HCT116 (cell line): ENCODE measurements around the gene SAPCD2. TPM values are rescaled to one million over a fixed set of nuclear protein-coding genes. Genes with fewer than 3 reads are reported as not detected.

Experiments used
- ATAC-seq: fragments of 200-7000 bp; cut with Tn5 transposase; 2 replicates; pipeline ENCODE4 v1.9.1; 2020; ENCODE audit warnings: mild to moderate bottlenecking, moderate library complexity
- BruUV-seq: library from RNA; stranded (reverse); fragments of 400-500 nt; replicated peaks from 2 replicates; lab custom pipeline; 2021; lab: Mats Ljungman, UMichigan
- CTCF ChIA-PET: fragments of 300-600 bp; sonication (Branson Sonifier 250); formaldehyde crosslinking; loops from one replicate; lab custom pipeline; 2021; ENCODE audit warnings: antibody characterized with exemption; lab: Charles Lee
- POLR2A ChIA-PET: fragments of 300-600, 350-600 bp; sonication (Branson Sonifier 250); formaldehyde crosslinking; loops from one replicate; lab custom pipeline; 2021; ENCODE audit warnings: antibody characterized with exemption; lab: Charles Lee
- RAD21 ChIA-PET, 2 experiments: fragments of 300-600 bp; sonication (Branson Sonifier 250); formaldehyde crosslinking; loops; one replicate each; lab custom pipeline; 2023; ENCODE audit warnings: low total read pairs in 2 of 2; ENCODE audit not compliant: uncharacterized antibody in 2 of 2, unreplicated experiment in 2 of 2, low non-redundant PET in 1 of 2; lab: Charles Lee
- DNase-seq: peaks from one replicate; pipeline ENCODE4 v3.0.0-alpha.2; 2010; ENCODE audit warnings: low read depth, low spot score
- H2AFZ ChIP-seq: fragments of 200-600 bp; shearing (Covaris generic), sonication (generic); 2 replicates; pipeline ENCODE4 v1.6.1; 2017; ENCODE audit warnings: low read depth, mixed run types, mixed read lengths, antibody characterized with exemption, low read length; ENCODE audit not compliant: poor library complexity, severe bottlenecking
- H3K27ac ChIP-seq: 2 replicates; pipeline ENCODE4 v1.5.1; 2012; ENCODE audit warnings: low read depth, low read length
- H3K27me3 ChIP-seq: fragments of 200-600 bp; sonication (generic); 2 replicates; pipeline ENCODE4 v1.6.1; 2016; ENCODE audit warnings: mixed run types, low read length, mixed read lengths; ENCODE audit not compliant: insufficient read depth
- H3K36me3 ChIP-seq, 2 experiments: fragments of 200-500 bp in 1 of 2; fragments of 200-600 bp in 1 of 2; sonication (Bioruptor generic) in 1 of 2; sonication (generic) in 1 of 2; 2 replicates each; pipeline versions ENCODE4 v1.5.1 to v1.6.1; 2014 to 2016; ENCODE audit warnings: low read length in 2 of 2, inconsistent platforms in 1 of 2, mixed read lengths in 1 of 2, mixed run types in 1 of 2; ENCODE audit not compliant: insufficient read depth in 2 of 2, control insufficient read depth in 1 of 2
- H3K4me1 ChIP-seq, 2 experiments: fragments of 200-600 bp in 1 of 2; sonication (generic) in 1 of 2; 2 replicates each; pipeline versions ENCODE4 v1.5.1 to v1.6.1; 2012 to 2017; ENCODE audit warnings: low read length in 2 of 2, inconsistent platforms in 1 of 2, mild to moderate bottlenecking in 1 of 2, mixed read lengths in 1 of 2, mixed run types in 1 of 2, moderate library complexity in 1 of 2; ENCODE audit not compliant: insufficient read depth in 2 of 2, control insufficient read depth in 1 of 2
- H3K4me2 ChIP-seq: fragments of 200-600 bp; sonication (generic); 2 replicates; pipeline ENCODE4 v1.6.1; 2017; ENCODE audit warnings: mixed run types, low read length, mixed read lengths
- H3K4me3 ChIP-seq, 2 experiments: fragments of 200-600 bp in 1 of 2; sonication (generic) in 1 of 2; replicated peaks in 1 of 2; 2 replicates each; pipeline ENCODE4 v1.5.1; 2011 to 2016; ENCODE audit warnings: low read length in 2 of 2, control low read depth in 1 of 2, low read depth in 1 of 2, mild to moderate bottlenecking in 1 of 2, mixed read lengths in 1 of 2, mixed run types in 1 of 2
- H3K79me2 ChIP-seq: fragments of 200-600 bp; sonication (generic); 2 replicates; pipeline ENCODE4 v1.6.1; 2017; ENCODE audit warnings: mild to moderate bottlenecking, mixed run types, low read length, moderate library complexity, mixed read lengths; ENCODE audit not compliant: insufficient read depth
- H3K9ac ChIP-seq: fragments of 200-600 bp; sonication (generic); 2 replicates; pipeline ENCODE4 v1.6.1; 2016; ENCODE audit warnings: low read length, mixed read lengths
- H3K9me2 ChIP-seq: fragments of 200-600 bp; sonication (generic), shearing (Covaris generic); 2 replicates; pipeline ENCODE4 v1.6.1; 2017; ENCODE audit warnings: mixed run types, mild to moderate bottlenecking, moderate library complexity; ENCODE audit not compliant: insufficient read depth
- H3K9me3 ChIP-seq, 2 experiments: fragments of 200-500 bp in 1 of 2; fragments of 200-600 bp in 1 of 2; sonication (Bioruptor generic) in 1 of 2; sonication (generic) in 1 of 2; 2 replicates each; pipeline ENCODE4 v1.6.1; 2014 to 2017; ENCODE audit warnings: low read length in 2 of 2, mixed read lengths in 2 of 2, inconsistent platforms in 1 of 2, low read depth in 1 of 2, mild to moderate bottlenecking in 1 of 2, mixed run types in 1 of 2, moderate library complexity in 1 of 2; ENCODE audit not compliant: control insufficient read depth in 1 of 2, insufficient read depth in 1 of 2
- H4K20me1 ChIP-seq: fragments of 200-600 bp; sonication (generic), shearing (Covaris generic); 2 replicates; pipeline ENCODE4 v1.6.1; 2017; ENCODE audit warnings: mixed run types, mild to moderate bottlenecking, moderate library complexity; ENCODE audit not compliant: insufficient read depth
- CBX3 ChIP-seq: IDR thresholded peaks from 2 replicates; pipeline ENCODE4 v1.6.1; 2012; ENCODE audit warnings: low read depth
- EGR1 ChIP-seq: IDR thresholded peaks from 2 replicates; pipeline ENCODE4 v1.6.1; 2012; ENCODE audit warnings: low read depth
- ELF1 ChIP-seq: IDR thresholded peaks from 2 replicates; pipeline ENCODE4 v1.6.1; 2012; ENCODE audit warnings: low read depth, borderline replicate concordance
- EZH2 ChIP-seq: fragments of 200-600 bp; sonication (generic); IDR thresholded peaks from 2 replicates; pipeline ENCODE4 v1.6.1; 2017; ENCODE audit warnings: antibody characterized with exemption, mixed run types
- EZH2phosphoT487 ChIP-seq: fragments of 200-600 bp; IDR thresholded peaks from 2 replicates; pipeline ENCODE4 v1.6.1; 2018; ENCODE audit warnings: antibody characterized with exemption, borderline replicate concordance
- JUND ChIP-seq: IDR thresholded peaks from 2 replicates; pipeline ENCODE4 v1.6.1; 2012
- RAD21 ChIP-seq: IDR thresholded peaks from 2 replicates; pipeline ENCODE4 v1.6.1; 2012; ENCODE audit warnings: low read depth, mild to moderate bottlenecking
- REST ChIP-seq: IDR thresholded peaks from 2 replicates; pipeline ENCODE4 v1.6.1; 2012; ENCODE audit warnings: low read depth
- SIN3A ChIP-seq: IDR thresholded peaks from 2 replicates; pipeline ENCODE4 v1.6.1; 2012; ENCODE audit warnings: low read depth
- SP1 ChIP-seq: IDR thresholded peaks from 2 replicates; pipeline ENCODE4 v1.6.1; 2012; ENCODE audit warnings: low read depth
- SRF ChIP-seq: IDR thresholded peaks from 2 replicates; pipeline ENCODE4 v1.6.1; 2012; ENCODE audit warnings: low read depth
- ZFX ChIP-seq: fragments of 450-650 bp; IDR thresholded peaks from 2 replicates; pipeline ENCODE4 v1.6.1; 2017
- ZNF274 ChIP-seq: fragments of 200-500 bp; sonication (Bioruptor generic); IDR thresholded peaks from 2 replicates; pipeline ENCODE4 v1.6.1; 2014; ENCODE audit warnings: mild to moderate bottlenecking, low read depth, low read length, inconsistent platforms
- intact Hi-C: fragments of 100-400 bp; cut with micrococcal nuclease; formaldehyde crosslinking; loops from 2 replicates; pipeline ENCODE4 v1.10.0; 2022
- total RNA-seq: library from RNA; stranded (reverse); gene quantifications from one replicate; pipeline ENCODE4 v1.2.1, GENCODE V29; 2021; ENCODE audit not compliant: unreplicated experiment
- TF ChIP-seq, protein P1 (sequence below), 3 experiments: fragments of 200-600 bp in 1 of 3; sonication (generic) in 1 of 3; IDR thresholded peaks in 2 of 3; conservative IDR thresholded peaks in 1 of 3; 2 replicates each; pipeline ENCODE4 v1.5.1; 2012 to 2017; ENCODE audit warnings: low read depth in 2 of 3, low read length in 2 of 3, antibody characterized with exemption in 1 of 3, borderline replicate concordance in 1 of 3, control low read depth in 1 of 3, mild to moderate bottlenecking in 1 of 3, mixed read lengths in 1 of 3, mixed run types in 1 of 3, moderate library complexity in 1 of 3; ENCODE audit not compliant: insufficient read depth in 1 of 3
- TF ChIP-seq, protein P2 (sequence below): IDR thresholded peaks from 2 replicates; pipeline ENCODE4 v1.6.1; 2012

Gene SAPCD2
- total RNA-seq, 1 experiment from 2014 or later, result 71.7 TPM

DNA sequence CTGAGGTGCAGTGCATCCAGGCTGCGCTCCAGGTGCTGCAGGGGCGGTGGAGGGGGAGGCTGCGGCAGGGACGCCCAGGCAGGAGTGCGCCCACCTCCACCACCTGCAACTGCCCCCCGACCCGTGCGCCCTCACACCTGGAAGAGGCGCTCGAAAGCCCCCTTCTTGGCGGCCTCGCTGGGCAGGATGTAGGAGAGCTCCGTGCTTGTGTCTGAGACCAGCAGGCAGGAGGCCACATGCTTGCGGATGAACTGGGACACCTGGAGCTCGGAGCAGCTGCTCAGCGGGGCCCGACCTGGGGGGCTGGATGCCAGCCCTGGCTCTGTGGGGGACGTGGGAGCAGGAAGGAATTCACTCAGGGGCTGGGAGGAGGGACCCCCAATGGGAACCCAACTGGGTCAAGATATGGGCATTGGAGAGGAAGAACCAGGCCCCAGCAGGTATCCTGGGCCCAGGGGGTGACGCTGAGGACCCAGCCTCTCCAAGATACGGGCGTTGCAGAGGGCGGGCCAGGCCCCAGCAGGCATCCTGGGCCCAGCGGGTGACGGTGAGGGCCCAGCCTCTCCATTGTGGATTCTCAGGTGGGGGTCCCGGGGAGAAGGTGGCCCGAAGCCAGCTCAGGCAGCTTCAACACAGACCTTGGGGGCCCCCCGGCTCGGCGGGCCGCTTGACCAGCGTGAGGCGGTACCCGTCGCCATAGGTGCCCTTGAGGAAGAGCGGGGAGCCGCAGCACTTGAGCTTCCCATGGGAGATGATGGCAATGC is 55.4 kb downstream of the SAPCD2 start:
- no peak for TF ChIP-seq RAD21

GRCh38 chr9:137014166-137014565 is 56.2 kb downstream of the SAPCD2 start:
- POLR2A ChIA-PET, result no interaction called here

More for the DNA sequence above, 55.4 kb downstream of the SAPCD2 start:
- no peak overlapping the region for H3K9ac ChIP-seq
- H3K9me2 ChIP-seq, result no peaks in the 10 kb centered on the region
- no peaks in the 10 kb centered on the region for H3K79me2 ChIP-seq
- no peak for ATAC-seq
- no peaks in the 10 kb centered on the region for H4K20me1 ChIP-seq
- no peak overlapping the region for H3K4me2 ChIP-seq
- H3K4me1 ChIP-seq, result no peaks in the 10 kb centered on the region
- H3K36me3 ChIP-seq, result peaks cover 19 to 34% of the 10 kb centered on the region in 2 experiments; a peak in 3 of 4 replicates
- ChIA-PET RAD21 (no interaction called here), POLR2A (no interaction called here), CTCF (no interaction called here)
- DNase-seq, result no peak
- no peak overlapping the region for H2AFZ ChIP-seq
- H3K9me3 ChIP-seq, result no peaks in the 10 kb centered on the region
- no TSS peak for BruUV-seq
- no peaks in the 10 kb centered on the region for H3K27me3 ChIP-seq
- intact Hi-C loops, result no loop called here
- H3K4me3 ChIP-seq, result no peak overlapping the region
- no peak overlapping the region for H3K27ac ChIP-seq

More at GRCh38 chr9:137014166-137014565, 56.2 kb downstream of the SAPCD2 start:
- Histone ChIP-seq H4K20me1 (no peaks in the 10 kb centered on the region), H3K79me2 (no peaks in the 10 kb centered on the region), H3K36me3 (peaks cover 19 to 34% of the 10 kb centered on the region in 2 experiments; a peak in 3 of 4 replicates), H3K9me2 (no peaks in the 10 kb centered on the region), H3K4me1 (no peaks in the 10 kb centered on the region), H3K9me3 (no peaks in the 10 kb centered on the region), H3K27ac (no peak overlapping the region), H3K4me3 (no peak overlapping the region), H3K27me3 (no peaks in the 10 kb centered on the region), H2AFZ (no peak overlapping the region), H3K4me2 (no peak overlapping the region), H3K9ac (no peak overlapping the region)
- TF ChIP-seq EZH2 (no peak), REST (no peak), ZFX (no peak), SP1 (no peak), EZH2phosphoT487 (no peak), JUND (no peak), ELF1 (no peak), CBX3 (no peak), EGR1 (no peak), SIN3A (no peak), ZNF274 (no peak), SRF (no peak)
- TF ChIP-seq, protein P1, sequence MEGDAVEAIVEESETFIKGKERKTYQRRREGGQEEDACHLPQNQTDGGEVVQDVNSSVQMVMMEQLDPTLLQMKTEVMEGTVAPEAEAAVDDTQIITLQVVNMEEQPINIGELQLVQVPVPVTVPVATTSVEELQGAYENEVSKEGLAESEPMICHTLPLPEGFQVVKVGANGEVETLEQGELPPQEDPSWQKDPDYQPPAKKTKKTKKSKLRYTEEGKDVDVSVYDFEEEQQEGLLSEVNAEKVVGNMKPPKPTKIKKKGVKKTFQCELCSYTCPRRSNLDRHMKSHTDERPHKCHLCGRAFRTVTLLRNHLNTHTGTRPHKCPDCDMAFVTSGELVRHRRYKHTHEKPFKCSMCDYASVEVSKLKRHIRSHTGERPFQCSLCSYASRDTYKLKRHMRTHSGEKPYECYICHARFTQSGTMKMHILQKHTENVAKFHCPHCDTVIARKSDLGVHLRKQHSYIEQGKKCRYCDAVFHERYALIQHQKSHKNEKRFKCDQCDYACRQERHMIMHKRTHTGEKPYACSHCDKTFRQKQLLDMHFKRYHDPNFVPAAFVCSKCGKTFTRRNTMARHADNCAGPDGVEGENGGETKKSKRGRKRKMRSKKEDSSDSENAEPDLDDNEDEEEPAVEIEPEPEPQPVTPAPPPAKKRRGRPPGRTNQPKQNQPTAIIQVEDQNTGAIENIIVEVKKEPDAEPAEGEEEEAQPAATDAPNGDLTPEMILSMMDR (IDR thresholded peaks at IDR 0.05 in 2 of 3, conservative IDR thresholded peaks at IDR 0.05 in 1 of 3; ENCODE audit: borderline replicate concordance in 1 of 3, insufficient read depth in 1 of 3, low read depth in 2 of 3, low read length in 2 of 3), result no peak
- TF ChIP-seq, protein P2, sequence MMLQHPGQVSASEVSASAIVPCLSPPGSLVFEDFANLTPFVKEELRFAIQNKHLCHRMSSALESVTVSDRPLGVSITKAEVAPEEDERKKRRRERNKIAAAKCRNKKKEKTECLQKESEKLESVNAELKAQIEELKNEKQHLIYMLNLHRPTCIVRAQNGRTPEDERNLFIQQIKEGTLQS, result no peak
- BruUV-seq, result no TSS peak
- intact Hi-C loops, result no loop called here
- ChIA-PET RAD21 (no interaction called here), CTCF (no interaction called here)
- ATAC-seq, result no peak
- no peak for DNase-seq
